ENCODE results near the gene MVP.
"Not testable (repeated sequence)": the region's sequence is repeated elsewhere in the genome, so short reads cannot be mapped to it uniquely, and the experiment has no call there.

MVP gene

GRCh38 chr16:29815793-29816693 lies 4.2 kb upstream of the MVP start, which contains the start of gene PAGR1:
Gene PAGR1, plus strand, starts transcription at chr16:29816152. Its CDS starts 374 bp downstream, at chr16:29816526.
- no peak for TF ChIP-seq ZNF274 (IDR thresholded peaks at IDR 0.05; ENCODE audit: low read depth, low read length)

GRCh38 chr16:29816694-29817441 lies 3.4 kb upstream of the MVP start:
- TF ChIP-seq ZNF274 (IDR thresholded peaks at IDR 0.05; ENCODE audit: low read depth, low read length), result no peak
- H3K4me3 ChIP-seq (ENCODE audit: low read length), result peak overlapping the region; percentile 66

More at GRCh38 chr16:29815793-29816693, 4.2 kb upstream of the MVP start, which contains the start of gene PAGR1:
- peak within 1 kb of the TSS; percentile 66 for H3K4me3 ChIP-seq (ENCODE audit: low read length)

GRCh38 chr16:29818082-29818481 lies 2.2 kb upstream of the MVP start:
- TF ChIP-seq ZNF274 (IDR thresholded peaks at IDR 0.05; ENCODE audit: low read depth, low read length), result no peak
- H3K4me3 ChIP-seq (ENCODE audit: low read length), result no peak overlapping the region

GRCh38 chr16:29819506-29819905 lies 756 bp upstream of the MVP start:
- no peak for TF ChIP-seq ZNF274 (IDR thresholded peaks at IDR 0.05; ENCODE audit: low read depth, low read length)
- no peak overlapping the region for H3K4me3 ChIP-seq (ENCODE audit: low read length)

- H3K4me3 ChIP-seq (ENCODE audit: low read length), result peak overlapping the region; percentile 71
- TF ChIP-seq ZNF274 (IDR thresholded peaks at IDR 0.05; ENCODE audit: low read depth, low read length), result no peak
Observed at GRCh38 chr16:29820730-29821642, 724 bp downstream of the MVP start.

GRCh38 chr16:29821643-29822115 lies 1.4 kb downstream of the MVP start:
- TF ChIP-seq ZNF274 (IDR thresholded peaks at IDR 0.05; ENCODE audit: low read depth, low read length), result no peak
- H3K4me3 ChIP-seq (ENCODE audit: low read length), result peak overlapping the region; percentile 71; the same call in 1 of the 2 replicates

- no peak overlapping the region for H3K4me3 ChIP-seq (ENCODE audit: low read length)
- no peak for TF ChIP-seq ZNF274 (IDR thresholded peaks at IDR 0.05; ENCODE audit: low read depth, low read length)
Observed at GRCh38 chr16:29824589-29825144, 4.4 kb downstream of the MVP start.

GRCh38 chr16:29825145-29826044 lies 5.1 kb downstream of the MVP start:
- no peak overlapping the region for H3K4me3 ChIP-seq (ENCODE audit: low read length)
- no peak for TF ChIP-seq ZNF274 (IDR thresholded peaks at IDR 0.05; ENCODE audit: low read depth, low read length)

GRCh38 chr16:29826342-29826695 lies 6.1 kb downstream of the MVP start:
- no peak for TF ChIP-seq ZNF274 (IDR thresholded peaks at IDR 0.05; ENCODE audit: low read depth, low read length)
- no peak overlapping the region for H3K4me3 ChIP-seq (ENCODE audit: low read length)

- no peak overlapping the region for H3K4me3 ChIP-seq (ENCODE audit: low read length)
- TF ChIP-seq ZNF274 (IDR thresholded peaks at IDR 0.05; ENCODE audit: low read depth, low read length), result no peak
Observed at GRCh38 chr16:29830774-29831173, 10.5 kb downstream of the MVP start.

GRCh38 chr16:29831490-29831889 lies 11.2 kb downstream of the MVP start:
- TF ChIP-seq ZNF274 (IDR thresholded peaks at IDR 0.05; ENCODE audit: low read depth, low read length), result no peak
- H3K4me3 ChIP-seq (ENCODE audit: low read length), result no peak overlapping the region

- not testable (repeated sequence) for H3K4me3 ChIP-seq (ENCODE audit: low read length)
Observed at GRCh38 chr16:29833219-29833618, 13.0 kb downstream of the MVP start.

GRCh38 chr16:29834079-29834478 lies 13.8 kb downstream of the MVP start:
- H3K4me3 ChIP-seq (ENCODE audit: low read length), result no peak overlapping the region
- TF ChIP-seq ZNF274 (IDR thresholded peaks at IDR 0.05; ENCODE audit: low read depth, low read length), result no peak
